ENCODE results near the gene SCUBE1. TPM values are rescaled to one million over a fixed set of nuclear protein-coding genes. Genes with fewer than 3 reads are reported as not detected.

Gene SCUBE1
- total and polyA plus RNA-seq, 4 experiments from 2014 or later, result not detected

- Mint-ChIP-seq H3K36me3 (peaks cover 9 to 33% of the 10 kb centered on the region in 2 donors), H3K4me3 (no peak overlapping the region), H3K27ac (peak overlapping the region in 1 of 7 donors; percentile 17), H3K9me3 (no peaks in the 10 kb centered on the region), H3K4me1 (peaks cover 0 to 9% (median 4%) of the 10 kb centered on the region in 4 donors), H3K27me3 (no peaks in the 10 kb centered on the region)
- Histone ChIP-seq H3K36me3 (ENCODE audit: insufficient read depth, low read length) (no peaks in the 10 kb centered on the region), H3K4me3 (ENCODE audit: low read length in 2 of 2) (no peak overlapping the region), H3K4me1 (ENCODE audit: insufficient read depth, low read length) (no peaks in the 10 kb centered on the region), H3K27ac (ENCODE audit: low read depth, low read length) (no peak overlapping the region), H3K27me3 (ENCODE audit: insufficient read depth, low read length) (no peaks in the 10 kb centered on the region), H3K9me3 (ENCODE audit: control insufficient read depth in 1 of 2, low read length in 2 of 2) (no peaks in the 10 kb centered on the region)
- DNase-seq, result no peak
- CTCF ChIA-PET (ENCODE audit: partially characterized antibody), result no interaction called here
- POLR2A ChIA-PET (ENCODE audit: partially characterized antibody), result no interaction called here
- intact Hi-C loops (cut with micrococcal nuclease), result no loop called here
Measured at GRCh38 chr22:43168471-43169309, 174.5 kb downstream of the SCUBE1 start.

GRCh38 chr22:43167001-43167589, 176.1 kb downstream of the SCUBE1 start:
- Histone ChIP-seq H3K9me3 (ENCODE audit: control insufficient read depth in 1 of 2, low read length in 2 of 2) (no peaks in the 10 kb centered on the region), H3K27ac (ENCODE audit: low read depth, low read length) (no peak overlapping the region), H3K27me3 (ENCODE audit: insufficient read depth, low read length) (no peaks in the 10 kb centered on the region), H3K4me3 (ENCODE audit: low read length in 2 of 2) (no peak overlapping the region), H3K4me1 (ENCODE audit: insufficient read depth, low read length) (no peaks in the 10 kb centered on the region), H3K36me3 (ENCODE audit: insufficient read depth, low read length) (no peaks in the 10 kb centered on the region)
- DNase-seq, result no peak
- Mint-ChIP-seq H3K27me3 (no peaks in the 10 kb centered on the region), H3K4me3 (no peak overlapping the region), H3K27ac (no peak overlapping the region), H3K4me1 (peaks cover 0 to 9% (median 3%) of the 10 kb centered on the region in 4 donors), H3K9me3 (no peaks in the 10 kb centered on the region), H3K36me3 (peaks cover 3 to 25% of the 10 kb centered on the region in 2 donors)
- intact Hi-C loops (cut with micrococcal nuclease), result no loop called here
- ChIA-PET POLR2A (ENCODE audit: partially characterized antibody) (no interaction called here), CTCF (ENCODE audit: partially characterized antibody) (no interaction called here)

GRCh38 chr22:43166132-43166930, 176.8 kb downstream of the SCUBE1 start:
- Histone ChIP-seq H3K27me3 (ENCODE audit: insufficient read depth, low read length) (no peaks in the 10 kb centered on the region), H3K36me3 (ENCODE audit: insufficient read depth, low read length) (no peaks in the 10 kb centered on the region), H3K9me3 (ENCODE audit: control insufficient read depth in 1 of 2, low read length in 2 of 2) (no peaks in the 10 kb centered on the region), H3K4me3 (ENCODE audit: low read length in 2 of 2) (no peak overlapping the region), H3K4me1 (ENCODE audit: insufficient read depth, low read length) (no peaks in the 10 kb centered on the region), H3K27ac (ENCODE audit: low read depth, low read length) (no peak overlapping the region)
- ChIA-PET POLR2A (ENCODE audit: partially characterized antibody) (no interaction called here), CTCF (ENCODE audit: partially characterized antibody) (interaction anchor here (0.5 kb wide), 1 partner anchor 20 kb away, joined by 3 read pairs; no protein-coding TSS in a partner anchor)
- Mint-ChIP-seq H3K36me3 (peaks cover 3 to 25% of the 10 kb centered on the region in 2 donors), H3K27ac (no peak overlapping the region), H3K9me3 (no peaks in the 10 kb centered on the region), H3K4me3 (no peak overlapping the region), H3K4me1 (peaks cover 0 to 9% (median 3%) of the 10 kb centered on the region in 4 donors), H3K27me3 (no peaks in the 10 kb centered on the region)
- intact Hi-C loops (cut with micrococcal nuclease), result no loop called here
- no peak for DNase-seq

GRCh38 chr22:43164636-43165035, 178.5 kb downstream of the SCUBE1 start:
- intact Hi-C loops (cut with micrococcal nuclease), result no loop called here
- Histone ChIP-seq H3K9me3 (ENCODE audit: control insufficient read depth in 1 of 2, low read length in 2 of 2) (no peaks in the 10 kb centered on the region), H3K4me3 (ENCODE audit: low read length in 2 of 2) (no peak overlapping the region), H3K4me1 (ENCODE audit: insufficient read depth, low read length) (no peaks in the 10 kb centered on the region), H3K27ac (ENCODE audit: low read depth, low read length) (no peak overlapping the region), H3K27me3 (ENCODE audit: insufficient read depth, low read length) (no peaks in the 10 kb centered on the region), H3K36me3 (ENCODE audit: insufficient read depth, low read length) (no peaks in the 10 kb centered on the region)
- H3K4me3 Mint-ChIP-seq, result no peak overlapping the region
- no peaks in the 10 kb centered on the region for H3K9me3 Mint-ChIP-seq
- H3K27me3 Mint-ChIP-seq, result no peaks in the 10 kb centered on the region
- H3K36me3 Mint-ChIP-seq, result peaks cover 4 to 26% of the 10 kb centered on the region in 2 donors
- peak overlapping the region in 1 of 7 donors; percentile 22 for H3K27ac Mint-ChIP-seq
- DNase-seq, result no peak
- H3K4me1 Mint-ChIP-seq, result peaks cover 0 to 9% (median 5%) of the 10 kb centered on the region in 4 donors
- ChIA-PET POLR2A (ENCODE audit: partially characterized antibody) (interaction anchor here (1.7 kb wide), 1 partner anchor 22 kb away, joined by 4 read pairs; no protein-coding TSS in a partner anchor), CTCF (ENCODE audit: partially characterized antibody) (no interaction called here)

- Mint-ChIP-seq H3K27me3 (no peaks in the 10 kb centered on the region), H3K9me3 (no peaks in the 10 kb centered on the region), H3K4me1 (peaks cover 0 to 8% (median 4%) of the 10 kb centered on the region in 4 donors), H3K27ac (no peak overlapping the region), H3K4me3 (no peak overlapping the region), H3K36me3 (peaks cover 4 to 26% of the 10 kb centered on the region in 2 donors)
- no peak for DNase-seq
- intact Hi-C loops (cut with micrococcal nuclease), result no loop called here
- no peaks in the 10 kb centered on the region for H3K27me3 ChIP-seq (ENCODE audit: insufficient read depth, low read length)
- H3K27ac ChIP-seq (ENCODE audit: low read depth, low read length), result no peak overlapping the region
- no peaks in the 10 kb centered on the region for H3K36me3 ChIP-seq (ENCODE audit: insufficient read depth, low read length)
- ChIA-PET CTCF (ENCODE audit: partially characterized antibody) (no interaction called here), POLR2A (ENCODE audit: partially characterized antibody) (interaction anchor here (0.6 to 1.7 kb wide), 2 partner anchors 23 to 355 kb away, joined by 3 to 4 read pairs; no protein-coding TSS in a partner anchor)
- no peaks in the 10 kb centered on the region for H3K9me3 ChIP-seq (ENCODE audit: control insufficient read depth in 1 of 2, low read length in 2 of 2)
- H3K4me3 ChIP-seq (ENCODE audit: low read length in 2 of 2), result no peak overlapping the region
- peaks cover 2% of the 10 kb centered on the region for H3K4me1 ChIP-seq (ENCODE audit: insufficient read depth, low read length)
Measured at GRCh38 chr22:43163241-43163795, 179.9 kb downstream of the SCUBE1 start.

GRCh38 chr22:43162412-43163150, 180.6 kb downstream of the SCUBE1 start:
- H3K4me3 Mint-ChIP-seq, result no peak overlapping the region
- peaks cover 5% of the 10 kb centered on the region for H3K4me1 ChIP-seq (ENCODE audit: insufficient read depth, low read length)
- H3K36me3 ChIP-seq (ENCODE audit: insufficient read depth, low read length), result no peaks in the 10 kb centered on the region
- POLR2A ChIA-PET (ENCODE audit: partially characterized antibody), result interaction anchor here (1.7 kb wide), 1 partner anchor 24 kb away, joined by 4 read pairs; no protein-coding TSS in a partner anchor
- peak overlapping the region in 1 of 7 donors; percentile 47 for H3K27ac Mint-ChIP-seq
- H3K27me3 ChIP-seq (ENCODE audit: insufficient read depth, low read length), result no peaks in the 10 kb centered on the region
- intact Hi-C loops (cut with micrococcal nuclease), result no loop called here
- H3K4me1 Mint-ChIP-seq, result peaks cover 0 to 14% (median 5%) of the 10 kb centered on the region in 4 donors
- H3K9me3 ChIP-seq (ENCODE audit: control insufficient read depth in 1 of 2, low read length in 2 of 2), result no peaks in the 10 kb centered on the region
- DNase-seq, result no peak
- CTCF ChIA-PET (ENCODE audit: partially characterized antibody), result no interaction called here
- H3K9me3 Mint-ChIP-seq, result no peaks in the 10 kb centered on the region
- no peaks in the 10 kb centered on the region for H3K27me3 Mint-ChIP-seq
- H3K4me3 ChIP-seq (ENCODE audit: low read length in 2 of 2), result no peak overlapping the region
- no peak overlapping the region for H3K27ac ChIP-seq (ENCODE audit: low read depth, low read length)
- H3K36me3 Mint-ChIP-seq, result peaks cover 4 to 20% of the 10 kb centered on the region in 2 donors

Measured in CD4-positive, alpha-beta memory T cell (primary cell).